ENCODE results near the gene NRTN. TPM values are rescaled to one million over a fixed set of nuclear protein-coding genes. Genes with fewer than 3 reads are reported as not detected.
"Not testable (repeated sequence)": the region's sequence is repeated elsewhere in the genome, so short reads cannot be mapped to it uniquely, and the experiment has no call there.

The NRTN gene
- total RNA-seq, 1 donor from 2014 or later = 6.2 TPM

DNA sequence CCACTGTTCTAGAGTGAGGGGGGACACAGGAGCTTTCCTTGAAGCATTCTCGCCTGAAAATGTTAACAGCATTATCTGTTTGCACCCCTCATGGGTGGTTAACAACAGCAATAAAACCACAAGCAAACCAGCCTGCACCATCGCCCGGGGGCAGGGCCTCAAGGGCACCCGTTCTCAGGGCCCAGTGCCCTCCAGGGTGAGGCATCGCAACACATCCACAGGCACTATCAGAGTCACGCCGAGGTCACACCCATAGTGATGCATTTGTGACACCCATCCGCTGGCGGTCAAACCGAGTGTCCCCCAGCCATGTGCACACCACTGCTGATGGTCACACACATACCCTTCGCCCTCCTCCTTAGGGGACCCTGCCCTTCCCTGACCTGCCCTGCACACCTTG lies 60.9 kb downstream of the NRTN start:
- DNase-seq (ENCODE audit: low spot score) = no peak

DNA sequence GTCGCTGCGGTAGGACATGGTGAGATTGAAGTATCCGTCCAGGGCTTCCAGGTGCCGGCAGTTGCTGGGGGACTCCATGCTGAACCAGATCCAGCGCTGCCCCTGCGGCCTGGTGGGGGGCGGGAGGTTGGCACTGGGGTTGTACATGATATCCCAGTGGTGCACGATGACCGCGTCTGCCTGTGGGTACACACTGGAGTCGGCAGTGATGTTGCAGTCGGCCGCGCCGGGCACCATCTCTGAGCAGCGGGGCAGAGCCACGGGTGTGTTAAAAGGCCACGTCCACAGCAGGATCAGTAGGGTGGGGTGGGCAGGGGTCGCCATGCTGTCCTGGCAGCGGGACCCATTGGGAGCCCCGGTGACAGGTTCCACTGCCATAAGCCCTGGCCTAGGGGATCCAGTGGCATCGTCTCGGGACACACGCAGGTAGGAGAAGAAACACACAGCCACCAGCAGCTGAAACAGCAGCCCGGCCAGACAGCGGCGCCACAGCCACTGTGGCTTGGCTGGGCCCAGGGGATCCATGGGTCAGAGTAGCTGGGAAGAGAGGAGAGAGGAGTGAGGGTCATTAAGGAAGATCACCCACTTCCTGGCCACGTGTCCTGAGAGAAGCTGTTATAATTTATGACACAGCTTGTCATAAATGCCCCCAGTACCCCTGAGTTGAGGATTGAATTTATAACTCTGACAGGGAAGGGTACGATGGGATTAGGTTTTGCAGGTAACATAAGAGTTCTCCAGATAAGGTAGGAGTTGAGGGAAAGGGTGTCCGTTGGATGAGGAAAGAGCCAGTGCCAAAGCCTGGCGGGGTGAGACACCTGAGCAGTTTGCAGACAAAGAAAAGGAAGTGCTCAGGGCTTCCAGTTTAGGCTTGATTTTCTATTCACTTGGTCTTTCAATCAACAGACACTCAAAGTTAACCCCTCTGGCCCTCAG lies 62.6 kb downstream of the NRTN start:
- no peak for DNase-seq (ENCODE audit: low spot score)

DNA sequence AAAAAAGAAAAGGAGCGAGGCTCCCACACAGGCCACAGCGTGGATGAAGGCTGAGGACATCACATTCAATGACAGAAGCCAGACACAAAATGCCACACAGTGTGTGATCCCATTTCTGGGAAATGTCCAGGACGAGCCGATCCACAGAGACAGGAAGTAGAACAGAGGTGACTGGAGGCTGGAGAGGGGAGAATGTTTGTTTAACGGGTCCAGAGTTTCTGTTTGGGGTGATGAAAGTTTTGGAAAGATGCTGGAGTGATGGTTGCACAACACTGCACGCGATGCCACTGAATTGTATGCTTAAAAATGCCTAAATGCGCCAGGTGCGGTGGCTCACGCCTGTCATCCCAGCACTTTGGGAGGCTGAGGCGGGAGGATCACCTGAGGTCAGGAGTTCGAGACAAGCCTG lies 66.1 kb downstream of the NRTN start:
- DNase-seq (ENCODE audit: low spot score) = no peak

DNA sequence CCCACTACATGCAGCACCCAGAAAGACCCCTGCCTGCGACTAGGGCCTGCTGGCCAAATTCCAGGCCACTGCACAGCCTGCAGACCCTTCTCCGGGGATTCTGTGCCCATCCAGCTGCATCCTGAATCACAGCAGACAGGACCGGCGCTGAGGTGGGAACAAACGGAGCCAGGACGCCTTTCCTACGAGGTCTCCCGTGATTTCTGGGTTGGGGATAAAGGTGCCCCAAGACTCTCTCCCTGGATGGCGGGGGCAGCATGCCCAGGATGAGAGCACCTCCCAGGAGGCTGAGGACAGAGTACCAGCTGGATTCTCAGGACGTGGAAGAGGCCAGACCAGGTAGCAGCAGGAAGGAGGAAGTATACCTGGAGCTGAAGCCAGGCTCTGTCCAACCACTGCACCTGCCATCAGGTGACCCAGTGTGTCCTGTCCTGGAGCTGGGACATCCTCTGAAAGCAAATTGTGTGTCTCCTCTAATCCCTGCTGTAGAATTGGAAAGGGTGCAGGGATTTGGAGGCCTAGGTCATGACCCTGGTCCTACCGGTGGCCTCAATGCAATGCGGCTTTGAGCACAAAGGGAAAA lies 68.8 kb downstream of the NRTN start:
- DNase-seq (ENCODE audit: low spot score) = no peak

DNA sequence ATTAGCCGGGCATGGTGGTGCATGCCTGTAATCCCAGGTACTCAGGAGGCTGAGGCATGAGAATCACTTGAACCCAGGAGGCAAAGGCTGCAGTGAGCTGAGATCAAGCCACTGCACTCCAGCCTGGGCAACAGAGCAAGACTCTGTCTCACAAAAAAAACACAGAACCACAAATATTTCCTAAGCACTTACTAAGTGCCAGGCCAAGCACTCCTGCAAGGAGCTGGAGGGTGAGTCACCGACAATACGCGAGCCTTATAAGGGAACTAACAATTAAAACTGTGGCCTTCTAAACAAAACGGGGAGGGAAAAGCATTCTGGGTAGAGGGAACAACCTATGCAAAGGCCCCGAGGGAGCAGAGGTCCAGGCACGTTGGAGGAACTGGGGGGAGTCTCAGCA lies 69.6 kb downstream of the NRTN start:
- not testable (repeated sequence) for DNase-seq (ENCODE audit: low spot score)

DNA sequence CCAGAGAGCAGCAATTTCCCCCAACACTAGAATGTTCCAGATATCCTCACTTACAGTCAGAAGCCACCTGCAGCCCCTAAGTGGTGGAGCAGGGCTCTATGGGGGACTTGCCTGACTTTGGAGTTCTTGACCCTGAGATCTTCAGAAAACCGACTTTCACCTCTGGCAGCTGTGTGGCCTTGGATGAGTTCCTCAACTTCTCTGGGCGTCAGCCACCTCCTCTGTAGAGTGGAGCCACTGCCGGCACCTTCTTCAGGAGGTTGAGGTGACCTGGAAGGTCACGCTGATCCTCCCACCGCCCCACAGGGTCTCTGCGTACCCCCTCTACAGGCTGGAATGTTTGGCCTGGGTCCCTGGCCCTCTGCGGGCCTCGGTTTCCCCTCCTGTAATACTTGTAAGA lies 72.6 kb downstream of the NRTN start:
- no peak for DNase-seq (ENCODE audit: low spot score)

DNA sequence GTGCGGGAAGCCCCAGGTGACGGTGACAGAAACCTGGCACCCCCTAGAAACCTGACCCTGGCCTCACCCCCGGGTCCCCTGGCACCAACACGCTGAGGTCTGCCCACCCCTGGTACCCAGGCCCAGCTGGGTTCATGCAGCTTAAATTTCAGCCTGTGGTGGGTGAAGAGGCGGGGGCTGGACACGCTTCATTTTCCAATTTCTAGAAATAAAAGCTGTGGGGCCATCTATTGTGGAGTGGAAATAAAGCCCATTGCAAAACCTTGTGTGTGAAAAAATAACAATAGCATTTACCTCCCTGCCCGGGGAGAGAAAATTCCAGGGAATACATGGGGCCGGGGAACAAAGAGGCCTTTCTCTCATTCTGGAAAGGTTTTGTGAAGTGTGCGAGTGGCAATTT lies 73.0 kb downstream of the NRTN start:
- no peak for DNase-seq (ENCODE audit: low spot score)

Other genes starting within 250 kb of the NRTN start
- gene TINCR, start 237.1 kb upstream of the NRTN start, total RNA-seq = 0.20 TPM
- gene SAFB2, start 182.3 kb upstream of the NRTN start, total RNA-seq = 127 TPM
- 92.9 TPM for gene SAFB, start 182.0 kb upstream of the NRTN start, total RNA-seq
- gene MICOS13, start 124.6 kb upstream of the NRTN start, total RNA-seq = 62.6 TPM
- 15.7 TPM for gene HSD11B1L, start 124.0 kb upstream of the NRTN start, total RNA-seq
- 609 TPM for gene RPL36, start 114.8 kb upstream of the NRTN start, total RNA-seq
- 80.2 TPM for gene LONP1, start 84.9 kb upstream of the NRTN start, total RNA-seq
- not detected for gene CATSPERD, start 84.4 kb upstream of the NRTN start, total RNA-seq
- gene PRR22, start 20.3 kb upstream of the NRTN start, total RNA-seq = 4.1 TPM
- 37.2 TPM for gene DUS3L, start 13.9 kb upstream of the NRTN start, total RNA-seq
- 81.2 TPM for gene FUT6, start 34.6 kb downstream of the NRTN start, total RNA-seq
- 127 TPM for gene FUT3, start 46.4 kb downstream of the NRTN start, total RNA-seq
- gene FUT5, start 65.5 kb downstream of the NRTN start, total RNA-seq = not detected
- 244 TPM for gene NDUFA11, start 98.7 kb downstream of the NRTN start, total RNA-seq
- gene VMAC, start 99.8 kb downstream of the NRTN start, total RNA-seq = 12.7 TPM
- 82.5 TPM for gene CAPS, start 109.2 kb downstream of the NRTN start, total RNA-seq
- gene RANBP3, start 173.1 kb downstream of the NRTN start, total RNA-seq = 75.5 TPM